Thoracic aorta (tissue), 2 donors: ENCODE measurements around the gene NOL4. TPM values are rescaled to one million over a fixed set of nuclear protein-coding genes. Genes with fewer than 3 reads are reported as not detected.

Experiments
- ATAC-seq: fragments of 150-250 bp; one replicate; pipeline ENCODE4 v1.8.0; 2017; ENCODE audit warnings: low read depth; ENCODE audit not compliant: insufficient number of reproducible peaks, low FRiP score
- DNase-seq: peaks from one replicate; pipeline ENCODE4 v3.0.0-alpha.2; 2020; ENCODE audit warnings: low spot score
- H3K27ac ChIP-seq, 2 donors: fragments of 200-600 bp; sonication (generic); 1 replicate in 1 of 2; 2 replicates in 1 of 2; pipeline ENCODE4 v1.5.1; 2016; ENCODE audit warnings: mild to moderate bottlenecking in 2 of 2, moderate library complexity in 2 of 2
- H3K27me3 ChIP-seq: fragments of 200-600 bp; sonication (generic); replicated peaks from 2 replicates; pipeline ENCODE4 v1.6.0; 2016; ENCODE audit warnings: mild to moderate bottlenecking; ENCODE audit not compliant: insufficient read depth
- H3K36me3 ChIP-seq: fragments of 200-600 bp; sonication (generic); one replicate; pipeline ENCODE4 v1.5.1; 2016
- H3K4me1 ChIP-seq, 2 donors: fragments of 200-600 bp; sonication (generic); 1 replicate in 1 of 2; 2 replicates in 1 of 2; pipeline versions ENCODE4 v1.5.1 to v1.6.0; 2016; ENCODE audit warnings: low read depth in 2 of 2, mild to moderate bottlenecking in 1 of 2; ENCODE audit not compliant: control insufficient read depth in 1 of 2
- H3K4me3 ChIP-seq: fragments of 200-600 bp; sonication (generic); 2 replicates; pipeline ENCODE4 v1.5.1; 2016; ENCODE audit warnings: mild to moderate bottlenecking
- H3K9me3 ChIP-seq: fragments of 200-600 bp; sonication (generic); 2 replicates; pipeline ENCODE4 v1.5.1; 2016
- total RNA-seq, 2 donors: library from RNA; depleted of rRNA; stranded (reverse); fragments of >200 nt; gene quantifications; one replicate each; pipeline versions ENCODE4 v1.1.0 to v1.2.3, GENCODE V29; 2016
- TF ChIP-seq, protein P1 (sequence below): fragments of 200-600 bp; sonication (generic); IDR thresholded peaks from one replicate; pipeline ENCODE4 v1.5.1; 2019; ENCODE audit warnings: antibody characterized with exemption

Gene NOL4
- total RNA-seq, 2 donors from 2014 or later, result not detected

- Histone ChIP-seq H3K4me3 (no peak overlapping the region), H3K27ac (no peak overlapping the region), H3K36me3 (no peaks in the 10 kb centered on the region), H3K4me1 (no peaks in the 10 kb centered on the region), H3K9me3 (no peaks in the 10 kb centered on the region), H3K27me3 (no peaks in the 10 kb centered on the region)
- DNase-seq (no peak), ATAC-seq (no peak)
- TF ChIP-seq, protein P1, sequence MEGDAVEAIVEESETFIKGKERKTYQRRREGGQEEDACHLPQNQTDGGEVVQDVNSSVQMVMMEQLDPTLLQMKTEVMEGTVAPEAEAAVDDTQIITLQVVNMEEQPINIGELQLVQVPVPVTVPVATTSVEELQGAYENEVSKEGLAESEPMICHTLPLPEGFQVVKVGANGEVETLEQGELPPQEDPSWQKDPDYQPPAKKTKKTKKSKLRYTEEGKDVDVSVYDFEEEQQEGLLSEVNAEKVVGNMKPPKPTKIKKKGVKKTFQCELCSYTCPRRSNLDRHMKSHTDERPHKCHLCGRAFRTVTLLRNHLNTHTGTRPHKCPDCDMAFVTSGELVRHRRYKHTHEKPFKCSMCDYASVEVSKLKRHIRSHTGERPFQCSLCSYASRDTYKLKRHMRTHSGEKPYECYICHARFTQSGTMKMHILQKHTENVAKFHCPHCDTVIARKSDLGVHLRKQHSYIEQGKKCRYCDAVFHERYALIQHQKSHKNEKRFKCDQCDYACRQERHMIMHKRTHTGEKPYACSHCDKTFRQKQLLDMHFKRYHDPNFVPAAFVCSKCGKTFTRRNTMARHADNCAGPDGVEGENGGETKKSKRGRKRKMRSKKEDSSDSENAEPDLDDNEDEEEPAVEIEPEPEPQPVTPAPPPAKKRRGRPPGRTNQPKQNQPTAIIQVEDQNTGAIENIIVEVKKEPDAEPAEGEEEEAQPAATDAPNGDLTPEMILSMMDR, result no peak
Observed at GRCh38 chr18:34189656-34190435, 34.9 kb downstream of the NOL4 start.
